DOHH2 (cell line): ENCODE data around the gene SNTB2.
"Not testable (repeated sequence)": the region's sequence is repeated elsewhere in the genome, so short reads cannot be mapped to it uniquely, and the experiment has no call there.

Experiments
- EZH2phosphoT487 ChIP-seq: fragments of 200-600 bp; sonication (generic); IDR thresholded peaks from 2 replicates; pipeline ENCODE4 v1.6.1; 2017; ENCODE audit warnings: borderline replicate concordance, mild to moderate bottlenecking, antibody characterized with exemption, low read length, moderate library complexity, mixed read lengths
- TF ChIP-seq, protein P1 (sequence below): fragments of 200-600 bp; sonication (generic); IDR thresholded peaks from one replicate; pipeline ENCODE4 v1.5.1; 2014; ENCODE audit warnings: antibody characterized with exemption, mild to moderate bottlenecking, low read depth, low read length; ENCODE audit not compliant: poor library complexity, severe bottlenecking

DNA sequence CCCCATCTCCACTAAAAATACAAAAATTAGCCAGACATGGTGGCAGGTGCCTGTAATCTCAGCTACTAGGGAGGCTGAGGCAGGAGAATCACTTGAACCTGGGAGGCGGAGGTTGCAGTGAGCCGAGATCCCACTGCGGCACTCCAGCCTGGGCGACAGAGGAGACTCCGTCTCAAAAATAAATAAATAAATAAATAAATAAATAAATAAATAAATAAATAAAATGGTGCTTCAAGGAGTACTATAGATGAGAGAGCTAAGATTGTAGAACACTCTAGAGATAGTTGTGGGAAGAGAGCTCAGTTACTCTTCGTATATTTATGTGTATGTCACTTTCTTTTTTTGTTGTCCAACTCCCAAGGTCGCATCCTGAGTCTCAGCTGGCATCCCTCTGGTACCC lies 47.5 kb upstream of the SNTB2 start:
- TF ChIP-seq, protein P1, sequence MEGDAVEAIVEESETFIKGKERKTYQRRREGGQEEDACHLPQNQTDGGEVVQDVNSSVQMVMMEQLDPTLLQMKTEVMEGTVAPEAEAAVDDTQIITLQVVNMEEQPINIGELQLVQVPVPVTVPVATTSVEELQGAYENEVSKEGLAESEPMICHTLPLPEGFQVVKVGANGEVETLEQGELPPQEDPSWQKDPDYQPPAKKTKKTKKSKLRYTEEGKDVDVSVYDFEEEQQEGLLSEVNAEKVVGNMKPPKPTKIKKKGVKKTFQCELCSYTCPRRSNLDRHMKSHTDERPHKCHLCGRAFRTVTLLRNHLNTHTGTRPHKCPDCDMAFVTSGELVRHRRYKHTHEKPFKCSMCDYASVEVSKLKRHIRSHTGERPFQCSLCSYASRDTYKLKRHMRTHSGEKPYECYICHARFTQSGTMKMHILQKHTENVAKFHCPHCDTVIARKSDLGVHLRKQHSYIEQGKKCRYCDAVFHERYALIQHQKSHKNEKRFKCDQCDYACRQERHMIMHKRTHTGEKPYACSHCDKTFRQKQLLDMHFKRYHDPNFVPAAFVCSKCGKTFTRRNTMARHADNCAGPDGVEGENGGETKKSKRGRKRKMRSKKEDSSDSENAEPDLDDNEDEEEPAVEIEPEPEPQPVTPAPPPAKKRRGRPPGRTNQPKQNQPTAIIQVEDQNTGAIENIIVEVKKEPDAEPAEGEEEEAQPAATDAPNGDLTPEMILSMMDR: not testable (repeated sequence)
- not testable (repeated sequence) for TF ChIP-seq EZH2phosphoT487
